ENCODE results near the gene NELFCD. TPM values are rescaled to one million over a fixed set of nuclear protein-coding genes. Genes with fewer than 3 reads are reported as not detected.

Gene NELFCD
- total and polyA plus RNA-seq, 2 donors (not counting 1 experiment from before 2014, with no cell fraction given) = 80.2 to 107 TPM

GRCh38 chr20:59037386-59037785 lies 56.3 kb downstream of the NELFCD start:
- DNase-seq (no peak), ATAC-seq (ENCODE audit: low read depth) (no peak)
- Histone ChIP-seq H3K9me3 (ENCODE audit: control extremely low read depth in 1 of 3, control insufficient read depth in 2 of 3, insufficient read depth in 1 of 3, low read length in 2 of 3) (no peaks in the 10 kb centered on the region), H3K79me2 (ENCODE audit: control insufficient read depth, insufficient read depth, low read length) (peaks cover 67% of the 10 kb centered on the region), H3K36me3 (replicated peaks in 1 of 2; ENCODE audit: control extremely low read depth in 1 of 2, control insufficient read depth in 1 of 2, extremely low read depth in 1 of 2, insufficient read depth in 2 of 2, low read length in 1 of 2) (peaks cover 2 to 56% of the 10 kb centered on the region in 2 experiments), H4K20me1 (ENCODE audit: control insufficient read depth, insufficient read depth, low read length, poor library complexity, severe bottlenecking) (peaks cover 31% of the 10 kb centered on the region), H3K4me1 (ENCODE audit: control insufficient read depth in 2 of 2, insufficient read depth in 2 of 2, low read length in 2 of 2) (peaks cover 25 to 29% of the 10 kb centered on the region in 2 donors), H3K4me3 (ENCODE audit: control extremely low read depth in 1 of 5, extremely low read depth in 1 of 5, insufficient read depth in 1 of 5, low read depth in 2 of 5, low read length in 4 of 5) (no peak overlapping the region), H3K27me3 (replicated peaks in 1 of 4; ENCODE audit: control extremely low read depth in 1 of 4, control insufficient read depth in 3 of 4, insufficient read depth in 4 of 4, low read length in 3 of 4) (no peaks in the 10 kb centered on the region), H3K9ac (ENCODE audit: low read length) (no peak overlapping the region), H3K27ac (ENCODE audit: low read length in 2 of 2) (no peak overlapping the region), H3K4me2 (replicated peaks; ENCODE audit: low read depth, low read length, poor library complexity, severe bottlenecking) (no peak overlapping the region), H2AFZ (ENCODE audit: insufficient read depth, low read depth, low read length, poor library complexity, severe bottlenecking) (no peak overlapping the region)
- Mint-ChIP-seq H3K9me3 (ENCODE audit: insufficient read depth) (no peaks in the 10 kb centered on the region), H3K27ac (no peak overlapping the region), H3K27me3 (no peaks in the 10 kb centered on the region), H3K4me3 (no peak overlapping the region), H3K4me1 (peaks cover 37% of the 10 kb centered on the region)
- intact Hi-C loops (cut with micrococcal nuclease) = no loop called here
- 98% methylated on average over 11 of the region's 12 CpGs for WGBS (ENCODE audit: insufficient coverage)
- no peak for TF ChIP-seq CTCF (IDR thresholded peaks at IDR 0.05)
- no peak for TF ChIP-seq EZH2 (IDR thresholded peaks at IDR 0.05; ENCODE audit: borderline replicate concordance, insufficient read depth, low read depth, low read length, poor library complexity, severe bottlenecking)
- CTCF ChIA-PET = no interaction called here
- POLR2A ChIA-PET = no interaction called here

GRCh38 chr20:59039233-59039632 lies 58.2 kb downstream of the NELFCD start:
- Histone ChIP-seq H3K9me3 (ENCODE audit: control extremely low read depth in 1 of 3, control insufficient read depth in 2 of 3, insufficient read depth in 1 of 3, low read length in 2 of 3) (no peaks in the 10 kb centered on the region), H3K4me2 (replicated peaks; ENCODE audit: low read depth, low read length, poor library complexity, severe bottlenecking) (no peak overlapping the region), H3K4me1 (ENCODE audit: control insufficient read depth in 2 of 2, insufficient read depth in 2 of 2, low read length in 2 of 2) (peaks cover 35 to 39% of the 10 kb centered on the region in 2 donors), H3K27me3 (replicated peaks in 1 of 4; ENCODE audit: control extremely low read depth in 1 of 4, control insufficient read depth in 3 of 4, insufficient read depth in 4 of 4, low read length in 3 of 4) (no peaks in the 10 kb centered on the region), H2AFZ (ENCODE audit: insufficient read depth, low read depth, low read length, poor library complexity, severe bottlenecking) (no peak overlapping the region), H3K79me2 (ENCODE audit: control insufficient read depth, insufficient read depth, low read length) (peaks cover 78% of the 10 kb centered on the region), H3K4me3 (ENCODE audit: control extremely low read depth in 1 of 5, extremely low read depth in 1 of 5, insufficient read depth in 1 of 5, low read depth in 2 of 5, low read length in 4 of 5) (no peak overlapping the region), H3K9ac (ENCODE audit: low read length) (no peak overlapping the region), H4K20me1 (ENCODE audit: control insufficient read depth, insufficient read depth, low read length, poor library complexity, severe bottlenecking) (peaks cover 33% of the 10 kb centered on the region), H3K27ac (ENCODE audit: low read length in 2 of 2) (no peak overlapping the region), H3K36me3 (replicated peaks in 1 of 2; ENCODE audit: control extremely low read depth in 1 of 2, control insufficient read depth in 1 of 2, extremely low read depth in 1 of 2, insufficient read depth in 2 of 2, low read length in 1 of 2) (peaks cover 2 to 50% of the 10 kb centered on the region in 2 experiments)
- peaks cover 47% of the 10 kb centered on the region for H3K4me1 Mint-ChIP-seq
- no peak for ATAC-seq (ENCODE audit: low read depth)
- no peaks in the 10 kb centered on the region for H3K27me3 Mint-ChIP-seq
- POLR2A ChIA-PET = interaction anchor here (0.5 kb wide), 1 partner anchor 45 kb away, joined by 4 read pairs; no protein-coding TSS in a partner anchor
- H3K9me3 Mint-ChIP-seq (ENCODE audit: insufficient read depth) = no peaks in the 10 kb centered on the region
- no peak overlapping the region for H3K27ac Mint-ChIP-seq
- WGBS (ENCODE audit: insufficient coverage) = no CpG with 5 or more reads among the region's 1 CpG
- no peak for DNase-seq
- no peak for TF ChIP-seq EZH2 (IDR thresholded peaks at IDR 0.05; ENCODE audit: borderline replicate concordance, insufficient read depth, low read depth, low read length, poor library complexity, severe bottlenecking)
- TF ChIP-seq CTCF (IDR thresholded peaks at IDR 0.05) = no peak
- CTCF ChIA-PET = no interaction called here
- intact Hi-C loops (cut with micrococcal nuclease) = no loop called here
- no peak overlapping the region for H3K4me3 Mint-ChIP-seq
